Activated CD4-positive, alpha-beta T cell treated with anti-CD3 and anti-CD28 coated beads, Interleukin-2, amount 50 U/mL, for 48 hours (primary cell): ENCODE data around the gene ADK.
A peak's percentile ranks its signal among the peaks of the same experiment; 100 is the strongest.
"Not testable (repeated sequence)": the region's sequence is repeated elsewhere in the genome, so short reads cannot be mapped to it uniquely, and the experiment has no call there.

Experiments used
- DNase-seq, 2 experiments: peaks; one replicate each; pipeline ENCODE4 v3.0.0-alpha.2; 2020

The ADK gene

GRCh38 chr10:74575912-74576311, 424.9 kb downstream of the ADK start:
- DNase-seq, result no peak

- DNase-seq, result no peak
Observed at GRCh38 chr10:74576586-74576985, 425.6 kb downstream of the ADK start.

- DNase-seq, result not testable (repeated sequence)
Observed at GRCh38 chr10:74580438-74580837, 429.4 kb downstream of the ADK start.

- DNase-seq, result no peak
Observed at GRCh38 chr10:74582566-74582965, 431.5 kb downstream of the ADK start.

- DNase-seq, result peak; percentile 46 to 66
Observed at GRCh38 chr10:74585231-74586087, 434.4 kb downstream of the ADK start.

- peak; percentile 20 to 28 for DNase-seq
Observed at GRCh38 chr10:74586088-74586585, 435.1 kb downstream of the ADK start.

GRCh38 chr10:74587109-74587854, 436.3 kb downstream of the ADK start:
- no peak for DNase-seq

GRCh38 chr10:74589226-74589673, 438.2 kb downstream of the ADK start:
- DNase-seq, result peak; percentile 69 to 80

- DNase-seq, result no peak
Observed at GRCh38 chr10:74589851-74590250, 438.8 kb downstream of the ADK start.

GRCh38 chr10:74593470-74593869, 442.4 kb downstream of the ADK start:
- no peak for DNase-seq

- DNase-seq, result no peak
Observed at GRCh38 chr10:74596713-74597112, 445.7 kb downstream of the ADK start.

- no peak for DNase-seq
Observed at GRCh38 chr10:74598891-74599566, 448.0 kb downstream of the ADK start.

- no peak for DNase-seq
Observed at GRCh38 chr10:74599672-74600071, 448.7 kb downstream of the ADK start.

- no peak for DNase-seq
Observed at GRCh38 chr10:74600170-74600569, 449.1 kb downstream of the ADK start.

GRCh38 chr10:74602576-74602975, 451.6 kb downstream of the ADK start:
- no peak for DNase-seq

- no peak for DNase-seq
Observed at GRCh38 chr10:74610299-74610698, 459.3 kb downstream of the ADK start.

GRCh38 chr10:74612195-74612594, 461.2 kb downstream of the ADK start:
- DNase-seq, result no peak

GRCh38 chr10:74620626-74621025, 469.6 kb downstream of the ADK start:
- DNase-seq, result no peak

GRCh38 chr10:74623786-74624185, 472.8 kb downstream of the ADK start:
- no peak for DNase-seq

- DNase-seq, result no peak
Observed at GRCh38 chr10:74624501-74624900, 473.5 kb downstream of the ADK start.

GRCh38 chr10:74628136-74628535, 477.1 kb downstream of the ADK start:
- no peak for DNase-seq

GRCh38 chr10:74634995-74635536, 484.0 kb downstream of the ADK start:
- no peak for DNase-seq

- no peak for DNase-seq
Observed at GRCh38 chr10:74635655-74636054, 484.6 kb downstream of the ADK start.
